Mesenchymal stem cell (in vitro differentiated cells and primary cell): Measurements from ENCODE around the gene REXO4.

Experiments used
- DNase-seq: peaks from one replicate; pipeline ENCODE4 v3.0.0-alpha.2; 2013
- H2AFZ ChIP-seq: one replicate; pipeline ENCODE4 v1.6.1; 2013; ENCODE audit warnings: low read depth, mild to moderate bottlenecking, control low read depth, inconsistent platforms, low read length, moderate library complexity
- H2AK5ac ChIP-seq: 2 replicates; pipeline ENCODE4 v1.6.1; 2013; ENCODE audit warnings: low read length, moderate library complexity, mild to moderate bottlenecking, inconsistent platforms; ENCODE audit not compliant: severe bottlenecking
- H2BK120ac ChIP-seq: one replicate; pipeline ENCODE4 v1.6.1; 2013; ENCODE audit warnings: low read depth, mild to moderate bottlenecking, inconsistent platforms, low read length, moderate library complexity
- H2BK12ac ChIP-seq, 2 experiments: one replicate each; pipeline ENCODE4 v1.6.1; 2013; ENCODE audit warnings: inconsistent platforms in 2 of 2, low read length in 2 of 2, mild to moderate bottlenecking in 2 of 2, moderate library complexity in 2 of 2, control low read depth in 1 of 2
- H2BK15ac ChIP-seq: one replicate; pipeline ENCODE4 v1.6.1; 2013; ENCODE audit warnings: mild to moderate bottlenecking, low read depth, inconsistent platforms; ENCODE audit not compliant: poor library complexity, severe bottlenecking
- H2BK5ac ChIP-seq: 2 replicates; pipeline ENCODE4 v1.6.1; 2013; ENCODE audit warnings: low read depth, mild to moderate bottlenecking, low read length, control low read depth, inconsistent platforms; ENCODE audit not compliant: poor library complexity, severe bottlenecking
- H3K14ac ChIP-seq, 2 experiments: one replicate each; pipeline ENCODE4 v1.6.1; 2013; ENCODE audit warnings: inconsistent platforms in 2 of 2, low read length in 2 of 2, control low read depth in 1 of 2, mild to moderate bottlenecking in 1 of 2, moderate library complexity in 1 of 2
- H3K18ac ChIP-seq, 2 experiments: one replicate each; pipeline ENCODE4 v1.6.1; 2013; ENCODE audit warnings: inconsistent platforms in 2 of 2, low read length in 2 of 2, control low read depth in 1 of 2, low read depth in 1 of 2, mild to moderate bottlenecking in 1 of 2
- H3K23ac ChIP-seq, 2 experiments: one replicate each; pipeline ENCODE4 v1.6.1; 2013; ENCODE audit warnings: inconsistent platforms in 2 of 2, low read length in 2 of 2, mild to moderate bottlenecking in 2 of 2, moderate library complexity in 2 of 2, control low read depth in 1 of 2
- H3K27ac ChIP-seq: 2 replicates; pipeline ENCODE4 v1.5.1; 2013; ENCODE audit warnings: mild to moderate bottlenecking, moderate library complexity, low read length, control low read depth, inconsistent platforms; ENCODE audit not compliant: poor library complexity, severe bottlenecking
- H3K27me3 ChIP-seq, 2 experiments: 2 replicates each; pipeline versions ENCODE4 v1.6.1 to v1.7.0; 2013; ENCODE audit warnings: low read length in 2 of 2, mild to moderate bottlenecking in 2 of 2, moderate library complexity in 2 of 2, control low read depth in 1 of 2, inconsistent platforms in 1 of 2; ENCODE audit not compliant: control insufficient read depth in 1 of 2, insufficient read depth in 1 of 2
- H3K36me3 ChIP-seq, 2 experiments: 2 replicates each; pipeline versions ENCODE4 v1.6.1 to v1.7.0; 2013; ENCODE audit warnings: low read length in 2 of 2, control low read depth in 1 of 2, inconsistent platforms in 1 of 2, low read depth in 1 of 2, mild to moderate bottlenecking in 1 of 2; ENCODE audit not compliant: insufficient read depth in 2 of 2, control insufficient read depth in 1 of 2
- H3K4ac ChIP-seq, 2 experiments: one replicate each; pipeline ENCODE4 v1.6.1; 2013; ENCODE audit warnings: inconsistent platforms in 2 of 2, low read length in 2 of 2, mild to moderate bottlenecking in 2 of 2, moderate library complexity in 2 of 2, control low read depth in 1 of 2, low read depth in 1 of 2
- H3K4me1 ChIP-seq: 2 replicates; pipeline ENCODE4 v1.6.1; 2013; ENCODE audit warnings: low read depth, low read length, control low read depth; ENCODE audit not compliant: control insufficient read depth, insufficient read depth
- H3K4me2 ChIP-seq: 2 replicates; pipeline ENCODE4 v1.6.1; 2013; ENCODE audit warnings: low read length, mild to moderate bottlenecking, inconsistent platforms; ENCODE audit not compliant: poor library complexity, severe bottlenecking
- H3K4me3 ChIP-seq, 2 experiments: 2 replicates each; pipeline versions ENCODE4 v1.5.1 to v1.7.0; 2013; ENCODE audit warnings: low read length in 2 of 2, mild to moderate bottlenecking in 2 of 2, control low read depth in 1 of 2, low read depth in 1 of 2; ENCODE audit not compliant: insufficient read depth in 1 of 2
- H3K79me1 ChIP-seq: replicated peaks from 2 replicates; pipeline ENCODE4 v1.6.1; 2013; ENCODE audit warnings: mild to moderate bottlenecking, control low read depth, low read length, inconsistent platforms; ENCODE audit not compliant: poor library complexity, severe bottlenecking
- H3K9ac ChIP-seq: 2 replicates; pipeline ENCODE4 v1.7.0; 2013; ENCODE audit warnings: mild to moderate bottlenecking, low read length, moderate library complexity
- H3K9me3 ChIP-seq: 2 replicates; pipeline ENCODE4 v1.7.0; 2013; ENCODE audit warnings: mild to moderate bottlenecking, low read length; ENCODE audit not compliant: control insufficient read depth
- H4K8ac ChIP-seq: one replicate; pipeline ENCODE4 v1.6.1; 2013; ENCODE audit warnings: inconsistent platforms, mild to moderate bottlenecking, low read length, moderate library complexity
- H4K91ac ChIP-seq: one replicate; pipeline ENCODE4 v1.6.1; 2013; ENCODE audit warnings: mild to moderate bottlenecking, low read length, inconsistent platforms
- WGBS: methylation state at CpG from one replicate; pipeline ENCODE4 v1.1.7; 2013; ENCODE audit warnings: mixed read lengths; 5-methylcytosine and 5-hydroxymethylcytosine counted together

REXO4 gene

DNA sequence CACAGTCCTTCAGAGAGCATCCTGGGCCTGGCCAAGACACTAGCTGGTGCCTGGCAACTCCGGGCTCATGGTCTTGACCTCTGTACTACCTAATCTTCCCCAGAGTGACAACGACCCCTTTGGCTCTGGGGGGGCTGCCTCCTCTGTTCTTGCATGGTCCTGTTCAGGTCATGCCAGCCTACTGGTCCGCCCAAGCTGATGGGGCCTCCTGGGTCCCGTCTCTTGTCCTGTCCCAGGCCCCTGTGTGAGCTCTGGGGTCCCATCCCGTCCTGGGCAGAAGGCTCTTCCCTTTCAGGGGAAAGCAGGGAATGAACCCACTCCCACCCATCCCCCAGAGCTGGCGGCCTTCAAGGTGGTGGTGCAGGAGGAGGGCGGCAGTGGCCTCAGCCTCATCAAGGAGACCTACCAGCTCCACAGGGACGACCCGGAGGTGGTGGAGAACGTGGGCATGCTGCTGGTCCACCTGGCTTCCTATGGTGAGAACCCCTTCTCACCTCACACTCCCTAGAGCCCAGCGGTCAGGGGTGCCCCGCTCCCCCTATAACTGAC is 13.3 kb downstream of the REXO4 start:
- no peaks in the 10 kb centered on the region for H3K27me3 ChIP-seq
- H3K4me3 ChIP-seq = no peak overlapping the region
- no peaks in the 10 kb centered on the region for H3K9me3 ChIP-seq
- H3K14ac ChIP-seq = no peak overlapping the region
- no peak overlapping the region for H2BK12ac ChIP-seq
- H2AK5ac ChIP-seq = no peak overlapping the region
- H3K9ac ChIP-seq = no peak overlapping the region
- H3K4ac ChIP-seq = no peak overlapping the region
- peaks cover 7% of the 10 kb centered on the region for H3K4me1 ChIP-seq
- H2BK5ac ChIP-seq = no peak overlapping the region
- WGBS = 96% methylated on average over 11 of the region's 12 CpGs
- H2BK15ac ChIP-seq = no peak overlapping the region
- no peak overlapping the region for H3K23ac ChIP-seq
- H3K36me3 ChIP-seq = peaks cover 42 to 78% of the 10 kb centered on the region in 2 experiments
- H4K8ac ChIP-seq = no peak overlapping the region
- no peak for DNase-seq
- no peak overlapping the region for H2BK120ac ChIP-seq
- H4K91ac ChIP-seq = no peak overlapping the region
- no peak overlapping the region for H3K18ac ChIP-seq
- no peak overlapping the region for H3K4me2 ChIP-seq
- no peak overlapping the region for H3K27ac ChIP-seq
- peaks cover 10% of the 10 kb centered on the region for H3K79me1 ChIP-seq
- no peak overlapping the region for H2AFZ ChIP-seq

DNA sequence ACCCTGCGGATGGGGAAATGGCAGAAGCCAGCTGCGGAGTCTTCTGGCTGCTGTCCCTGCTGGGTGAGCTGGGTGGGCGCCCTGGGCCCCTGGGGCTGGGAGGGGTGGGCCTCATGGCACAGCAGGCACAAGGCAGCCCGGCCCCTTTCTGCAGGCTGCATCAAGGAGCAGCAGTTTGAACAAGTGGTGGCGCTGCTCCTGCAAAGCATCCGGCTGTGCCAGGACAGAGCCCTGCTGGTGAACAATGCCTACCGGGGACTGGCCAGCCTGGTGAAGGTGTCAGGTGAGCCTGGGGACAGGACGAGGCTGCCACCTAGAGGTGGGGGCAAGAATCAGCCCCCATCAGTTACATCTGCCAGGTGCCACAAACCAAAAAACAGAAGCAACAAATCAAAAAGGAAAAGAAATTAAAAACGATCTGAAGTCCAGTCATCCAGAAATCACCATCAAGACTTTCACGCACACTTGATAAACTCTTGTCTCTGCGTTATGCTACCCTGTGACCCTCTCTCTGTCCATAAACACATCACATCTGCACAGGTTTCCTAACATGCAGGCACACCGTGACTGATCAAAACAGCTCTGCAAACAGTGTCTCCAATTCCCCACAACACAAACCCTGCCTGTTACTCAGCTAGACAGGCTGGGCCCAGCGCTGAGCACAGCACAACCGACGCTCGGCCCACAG is 13.9 kb downstream of the REXO4 start:
- peaks cover 7% of the 10 kb centered on the region for H3K4me1 ChIP-seq
- H3K9me3 ChIP-seq = no peaks in the 10 kb centered on the region
- no peak overlapping the region for H2BK120ac ChIP-seq
- H3K23ac ChIP-seq = no peak overlapping the region
- H3K9ac ChIP-seq = no peak overlapping the region
- H2BK15ac ChIP-seq = no peak overlapping the region
- no peak overlapping the region for H3K4me3 ChIP-seq
- H2BK5ac ChIP-seq = no peak overlapping the region
- H2AK5ac ChIP-seq = no peak overlapping the region
- no peak overlapping the region for H3K4ac ChIP-seq
- H4K8ac ChIP-seq = no peak overlapping the region
- H3K79me1 ChIP-seq = peaks cover 10% of the 10 kb centered on the region
- no peaks in the 10 kb centered on the region for H3K27me3 ChIP-seq
- no peak overlapping the region for H3K14ac ChIP-seq
- no peak overlapping the region for H3K18ac ChIP-seq
- no peak overlapping the region for H3K27ac ChIP-seq
- peaks cover 36 to 77% of the 10 kb centered on the region in 2 experiments for H3K36me3 ChIP-seq
- no peak overlapping the region for H3K4me2 ChIP-seq
- WGBS = 87% methylated on average over 16 of the region's 16 CpGs
- no peak overlapping the region for H4K91ac ChIP-seq
- H2AFZ ChIP-seq = no peak overlapping the region
- H2BK12ac ChIP-seq = no peak overlapping the region
- peak; percentile 7 for DNase-seq

DNA sequence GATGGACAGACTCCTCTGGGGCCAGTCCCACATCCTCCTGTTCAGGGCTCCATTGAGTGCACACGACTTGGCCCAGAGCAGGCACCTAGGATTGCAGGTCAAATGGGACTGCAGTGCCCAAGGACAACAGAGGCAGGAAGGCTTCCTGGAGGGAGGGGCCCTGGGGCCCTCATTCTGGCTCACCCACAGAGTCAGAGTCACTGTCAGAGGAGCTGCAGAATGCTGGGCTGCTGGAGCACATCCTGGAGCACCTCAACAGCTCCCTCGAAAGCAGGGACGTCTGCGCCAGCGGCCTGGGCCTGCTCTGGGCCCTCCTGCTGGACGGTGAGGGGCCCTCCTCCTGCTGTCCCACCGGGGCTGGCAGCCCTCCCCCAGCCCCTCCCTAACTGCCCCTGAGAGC is 15.1 kb downstream of the REXO4 start:
- Histone ChIP-seq H3K27me3 (peaks cover 6 to 9% of the 10 kb centered on the region in 2 experiments), H3K4me2 (no peak overlapping the region), H4K91ac (no peak overlapping the region), H3K36me3 (peaks cover 25 to 71% of the 10 kb centered on the region in 2 experiments), H3K14ac (no peak overlapping the region), H2BK12ac (no peak overlapping the region), H2AFZ (no peak overlapping the region), H2BK120ac (no peak overlapping the region), H2AK5ac (no peak overlapping the region), H2BK5ac (no peak overlapping the region), H3K9ac (no peak overlapping the region), H3K27ac (no peak overlapping the region), H3K79me1 (peaks cover 9% of the 10 kb centered on the region), H3K4ac (no peak overlapping the region), H4K8ac (no peak overlapping the region), H3K4me1 (peaks cover 7% of the 10 kb centered on the region), H2BK15ac (no peak overlapping the region), H3K18ac (no peak overlapping the region), H3K23ac (no peak overlapping the region), H3K4me3 (no peak overlapping the region), H3K9me3 (no peaks in the 10 kb centered on the region)
- DNase-seq = no peak
- 94% methylated on average over 7 of the region's 7 CpGs for WGBS

DNA sequence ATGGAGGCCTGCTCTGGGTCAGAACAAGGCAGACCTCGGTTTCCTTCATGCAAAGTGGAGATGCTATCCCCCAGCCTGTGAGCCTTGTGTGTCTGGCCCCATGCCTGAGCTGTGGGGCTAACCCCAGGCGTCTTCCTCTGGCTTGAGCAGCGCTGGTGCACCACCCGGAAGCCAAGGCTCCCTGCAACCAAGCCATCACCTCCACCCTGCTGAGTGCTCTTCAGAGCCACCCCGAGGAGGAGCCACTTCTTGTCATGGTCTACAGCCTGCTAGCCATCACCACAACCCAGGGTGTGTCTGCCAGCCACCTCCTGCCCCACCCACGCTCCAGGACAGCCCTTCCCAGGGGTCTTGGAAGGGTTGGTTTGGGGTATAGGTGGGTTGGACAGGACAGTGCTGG is 16.2 kb downstream of the REXO4 start:
- no peak overlapping the region for H3K27ac ChIP-seq
- no peak for DNase-seq

More for the DNA sequence above, 16.2 kb downstream of the REXO4 start:
- Histone ChIP-seq H2AK5ac (no peak overlapping the region), H2AFZ (no peak overlapping the region), H2BK12ac (no peak overlapping the region), H3K79me1 (peaks cover 7% of the 10 kb centered on the region), H3K23ac (no peak overlapping the region), H3K9me3 (no peaks in the 10 kb centered on the region), H3K4me1 (peaks cover 5% of the 10 kb centered on the region), H3K36me3 (peaks cover 15 to 60% of the 10 kb centered on the region in 2 experiments), H4K91ac (no peak overlapping the region), H3K4me3 (no peak overlapping the region), H3K9ac (no peak overlapping the region), H3K4me2 (no peak overlapping the region), H2BK15ac (no peak overlapping the region), H4K8ac (no peak overlapping the region), H3K14ac (no peak overlapping the region), H2BK120ac (no peak overlapping the region), H2BK5ac (no peak overlapping the region), H3K4ac (no peak overlapping the region), H3K18ac (no peak overlapping the region), H3K27me3 (peaks cover 14 to 20% of the 10 kb centered on the region in 2 experiments)
- WGBS = 93% methylated on average over 5 of the region's 6 CpGs
